ENCODE measurements around the gene ZMYM2.

Gene ZMYM2

GRCh38 chr13:20134732-20135131 lies 176.2 kb downstream of the ZMYM2 start:
- H3K4me3 ChIP-seq (replicated peaks; ENCODE audit: low read depth, low read length), result no peak overlapping the region
- TF ChIP-seq CTCF (IDR thresholded peaks at IDR 0.05; ENCODE audit: low read depth, low read length, missing control alignments), result no peak
- no peak for DNase-seq (ENCODE audit: extremely low read depth, low read depth)

- no peak for DNase-seq (ENCODE audit: extremely low read depth, low read depth)
These were observed 178.5 kb downstream of the ZMYM2 start for GRCh38 chr13:20136781-20137703.

GRCh38 chr13:20137875-20138274 lies 179.3 kb downstream of the ZMYM2 start:
- H3K4me3 ChIP-seq (replicated peaks; ENCODE audit: low read depth, low read length), result no peak overlapping the region
- TF ChIP-seq CTCF (IDR thresholded peaks at IDR 0.05; ENCODE audit: low read depth, low read length, missing control alignments), result no peak
- DNase-seq (ENCODE audit: extremely low read depth, low read depth), result no peak

More at GRCh38 chr13:20136781-20137703, 178.5 kb downstream of the ZMYM2 start:
- TF ChIP-seq CTCF (IDR thresholded peaks at IDR 0.05; ENCODE audit: low read depth, low read length, missing control alignments), result peak; percentile 56
- no peak overlapping the region for H3K4me3 ChIP-seq (replicated peaks; ENCODE audit: low read depth, low read length)

GRCh38 chr13:20140487-20140886 lies 182.0 kb downstream of the ZMYM2 start:
- H3K4me3 ChIP-seq (replicated peaks; ENCODE audit: low read depth, low read length), result no peak overlapping the region
- no peak for DNase-seq (ENCODE audit: extremely low read depth, low read depth)
- no peak for TF ChIP-seq CTCF (IDR thresholded peaks at IDR 0.05; ENCODE audit: low read depth, low read length, missing control alignments)

Data from HFF-Myc (cell line).